Adrenal gland (tissue), 12 donors: ENCODE data around the gene KCNIP1. TPM values are rescaled to one million over a fixed set of nuclear protein-coding genes. Genes with fewer than 3 reads are reported as not detected.

Source experiments
- DNase-seq, 7 donors: peaks; one replicate each; pipeline ENCODE4 v3.0.0-alpha.2; 2019 to 2020
- H3K27ac ChIP-seq, 5 donors: fragments of 200-600 bp; sonication (generic) in 4 of 5; 1 replicate in 3 of 5; 2 replicates in 2 of 5; pipeline versions ENCODE4 v1.5.1 to v1.8.0; 2016 to 2020; ENCODE audit warnings: mild to moderate bottlenecking in 1 of 5
- H3K27me3 ChIP-seq: fragments of 200-600 bp; 2 replicates; pipeline ENCODE4 v1.8.0; 2021
- H3K36me3 ChIP-seq, 2 donors: fragments of 200-600 bp; replicated peaks in 1 of 2; 1 replicate in 1 of 2; 2 replicates in 1 of 2; pipeline versions ENCODE4 v1.5.1 to v1.8.0; 2018 to 2022
- H3K4me1 ChIP-seq, 2 donors: fragments of 200-600 bp; replicated peaks in 1 of 2; 1 replicate in 1 of 2; 2 replicates in 1 of 2; pipeline versions ENCODE4 v1.5.1 to v1.8.0; 2018 to 2021
- H3K4me3 ChIP-seq, 4 donors: fragments of 200-600 bp; sonication (generic) in 3 of 4; one replicate each; pipeline ENCODE4 v1.5.1; 2016 to 2018
- H3K9me3 ChIP-seq, 3 donors: fragments of 200-600 bp; sonication (generic) in 1 of 3; replicated peaks in 1 of 3; 1 replicate in 2 of 3; 2 replicates in 1 of 3; pipeline versions ENCODE4 v1.5.1 to v1.8.0; 2016 to 2021
- POLR2A ChIP-seq, 2 donors: fragments of 450-650 bp; IDR thresholded peaks; one replicate each; pipeline ENCODE4 v1.6.1; 2017; ENCODE audit warnings: antibody characterized with exemption in 2 of 2, mild to moderate bottlenecking in 2 of 2, moderate library complexity in 1 of 2
- WGBS, 4 donors: extraction: QIAGEN DNeasy Blood & Tissue Kit in 2 of 4; methylation state at CpG; one replicate each; pipeline versions ENCODE4 v1.1.5 to v1.1.7; 2013 to 2017; 5-methylcytosine and 5-hydroxymethylcytosine counted together
- intact Hi-C, 2 donors: fragments of 100-400 bp; cut with DNase I; formaldehyde crosslinking; loops; one replicate each; pipeline versions ENCODE4 v1.14.1 to v1.15.0; 2022 to 2023
- polyA plus RNA-seq, 3 donors: library from polyadenylated mRNA; stranded (reverse); fragments of 200-250 nt in 2 of 3; fragments of 350-450 nt in 1 of 3; fragmentation: Illumina TruSeq in 1 of 3; extraction: RNeasy Lipid Tissue Mini Kit (QIAGEN cat#74804) in 1 of 3; gene quantifications; one replicate each; pipeline ENCODE4 v1.2.3, GENCODE V29; 2013 to 2014
- total RNA-seq, 9 donors: library from RNA; depleted of rRNA in 4 of 9; stranded (reverse); fragments of >200 nt in 4 of 9; fragments of 120-200 nt in 1 of 9; fragmentation: NEBNext Ultra II Directional in 1 of 9; extraction: Animal tissue kit (Norgen Biotek cat#: 25700) in 1 of 9; gene quantifications; one replicate each; pipeline versions ENCODE4 v1.1.0 to v1.2.4, GENCODE V29; 2013 to 2023
- TF ChIP-seq, protein P1 (sequence below), 6 experiments: fragments of 450-650 bp in 4 of 6; fragments of 200-600 bp in 2 of 6; sonication (generic) in 1 of 6; IDR thresholded peaks; 1 replicate in 5 of 6; 2 replicates in 1 of 6; pipeline versions ENCODE4 v1.5.1 to v1.8.0; 2016 to 2021; ENCODE audit warnings: antibody characterized with exemption in 6 of 6, mild to moderate bottlenecking in 2 of 6, moderate library complexity in 1 of 6
- donor health status: healthy with polysubstance abuse.
- donor health status: Bipolar disorder and iron deficiency.
- donor health status: DM: yes; HTN: yes; CAD: no.
- donor health status: DM: no; HTN: no; CAD: no.
- donor health status: DM: no; HTN: no; CAD: no.
- donor health status: DM: yes; HTN: yes; CAD: no.

KCNIP1 gene
- total and polyA plus RNA-seq, 12 donors = 0.14 to 12.6 (median 1.7) TPM; not detected in 1

DNA sequence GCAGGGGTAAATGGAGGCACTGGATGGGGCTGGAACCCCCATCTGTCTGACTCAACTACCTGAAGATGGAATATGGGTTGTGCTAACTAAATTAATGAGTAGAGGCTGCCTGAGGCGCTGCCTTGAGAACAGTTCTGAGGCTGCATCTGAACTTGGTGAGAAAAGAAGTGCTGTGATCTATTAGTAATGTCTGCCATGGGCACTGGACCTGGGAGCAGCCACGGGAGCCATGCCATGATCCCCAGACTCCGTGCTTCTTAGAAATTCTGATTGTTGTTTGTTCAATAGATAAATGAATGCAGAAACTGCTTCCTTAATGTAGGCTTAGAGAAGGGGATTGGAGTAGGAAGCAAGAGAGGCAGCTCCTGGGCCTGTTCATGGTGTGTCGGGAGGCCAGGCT, 80.2 kb downstream of the KCNIP1 start:
- 56 to 69% (median 63%) methylated on average over 4 of the region's 4 CpGs for whole genome bisulfite sequencing, 4 donors
- no peaks in the 10 kb centered on the region for H3K9me3 ChIP-seq
- no peaks in the 10 kb centered on the region for H3K27me3 ChIP-seq
- peak overlapping the region in 1 of 4 donors; percentile 24 for H3K4me3 ChIP-seq
- H3K4me1 ChIP-seq = peaks cover 0 to 9% of the 10 kb centered on the region in 2 donors
- intact Hi-C loops = no loop called here
- no peaks in the 10 kb centered on the region for H3K36me3 ChIP-seq
- peak overlapping the region in 2 of 5 donors; percentile 25 to 46 for H3K27ac ChIP-seq
- no peak for DNase-seq
- no peak for TF ChIP-seq POLR2A (IDR thresholded peaks at IDR 0.05)
- TF ChIP-seq, protein P1, sequence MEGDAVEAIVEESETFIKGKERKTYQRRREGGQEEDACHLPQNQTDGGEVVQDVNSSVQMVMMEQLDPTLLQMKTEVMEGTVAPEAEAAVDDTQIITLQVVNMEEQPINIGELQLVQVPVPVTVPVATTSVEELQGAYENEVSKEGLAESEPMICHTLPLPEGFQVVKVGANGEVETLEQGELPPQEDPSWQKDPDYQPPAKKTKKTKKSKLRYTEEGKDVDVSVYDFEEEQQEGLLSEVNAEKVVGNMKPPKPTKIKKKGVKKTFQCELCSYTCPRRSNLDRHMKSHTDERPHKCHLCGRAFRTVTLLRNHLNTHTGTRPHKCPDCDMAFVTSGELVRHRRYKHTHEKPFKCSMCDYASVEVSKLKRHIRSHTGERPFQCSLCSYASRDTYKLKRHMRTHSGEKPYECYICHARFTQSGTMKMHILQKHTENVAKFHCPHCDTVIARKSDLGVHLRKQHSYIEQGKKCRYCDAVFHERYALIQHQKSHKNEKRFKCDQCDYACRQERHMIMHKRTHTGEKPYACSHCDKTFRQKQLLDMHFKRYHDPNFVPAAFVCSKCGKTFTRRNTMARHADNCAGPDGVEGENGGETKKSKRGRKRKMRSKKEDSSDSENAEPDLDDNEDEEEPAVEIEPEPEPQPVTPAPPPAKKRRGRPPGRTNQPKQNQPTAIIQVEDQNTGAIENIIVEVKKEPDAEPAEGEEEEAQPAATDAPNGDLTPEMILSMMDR (IDR thresholded peaks at IDR 0.05) = no peak

DNA sequence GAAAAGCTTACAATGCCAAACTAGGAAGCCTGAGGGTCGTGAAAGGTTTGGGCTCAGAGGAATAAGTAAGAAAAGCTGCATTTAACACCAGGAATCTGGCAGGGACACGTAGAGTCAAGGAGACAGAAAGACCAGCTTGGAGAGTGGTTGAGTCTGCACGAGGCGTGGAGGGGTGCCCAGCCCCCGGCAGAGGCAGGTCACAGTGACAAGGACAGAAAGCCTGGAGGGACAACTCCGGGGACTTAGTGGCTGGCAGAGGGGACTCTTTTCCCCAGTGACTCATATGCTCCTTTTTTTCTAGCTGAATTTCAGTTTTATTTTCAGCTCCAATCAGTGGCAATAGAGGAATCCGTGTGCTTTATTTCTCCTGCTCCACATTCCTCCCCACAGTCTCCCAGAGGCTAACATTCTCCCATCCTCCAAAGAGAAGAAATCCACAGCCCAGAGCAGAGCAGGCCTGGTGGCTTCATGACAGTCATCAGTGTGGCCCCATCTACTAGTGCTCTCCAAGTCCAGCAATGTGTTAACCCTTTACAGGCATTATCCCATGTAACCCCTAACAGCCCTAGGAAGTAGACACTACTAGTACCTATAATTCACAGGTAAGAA, 80.7 kb downstream of the KCNIP1 start:
- TF ChIP-seq, protein P1 (IDR thresholded peaks at IDR 0.05) = no peak
- no peak for TF ChIP-seq POLR2A (IDR thresholded peaks at IDR 0.05)
- Histone ChIP-seq H3K27me3 (no peaks in the 10 kb centered on the region), H3K4me3 (peak overlapping the region in 1 of 4 donors; percentile 24), H3K36me3 (no peaks in the 10 kb centered on the region), H3K4me1 (peaks cover 0 to 9% of the 10 kb centered on the region in 2 donors), H3K27ac (peak overlapping the region in 2 of 5 donors; percentile 25 to 46), H3K9me3 (no peaks in the 10 kb centered on the region)
- peak in 4 of 7 donors; percentile 36 to 50 (median 44) for DNase-seq
- WGBS, 4 donors = 21 to 34% (median 32%) methylated on average over 7 of the region's 7 CpGs
- intact Hi-C loops = no loop called here

DNA sequence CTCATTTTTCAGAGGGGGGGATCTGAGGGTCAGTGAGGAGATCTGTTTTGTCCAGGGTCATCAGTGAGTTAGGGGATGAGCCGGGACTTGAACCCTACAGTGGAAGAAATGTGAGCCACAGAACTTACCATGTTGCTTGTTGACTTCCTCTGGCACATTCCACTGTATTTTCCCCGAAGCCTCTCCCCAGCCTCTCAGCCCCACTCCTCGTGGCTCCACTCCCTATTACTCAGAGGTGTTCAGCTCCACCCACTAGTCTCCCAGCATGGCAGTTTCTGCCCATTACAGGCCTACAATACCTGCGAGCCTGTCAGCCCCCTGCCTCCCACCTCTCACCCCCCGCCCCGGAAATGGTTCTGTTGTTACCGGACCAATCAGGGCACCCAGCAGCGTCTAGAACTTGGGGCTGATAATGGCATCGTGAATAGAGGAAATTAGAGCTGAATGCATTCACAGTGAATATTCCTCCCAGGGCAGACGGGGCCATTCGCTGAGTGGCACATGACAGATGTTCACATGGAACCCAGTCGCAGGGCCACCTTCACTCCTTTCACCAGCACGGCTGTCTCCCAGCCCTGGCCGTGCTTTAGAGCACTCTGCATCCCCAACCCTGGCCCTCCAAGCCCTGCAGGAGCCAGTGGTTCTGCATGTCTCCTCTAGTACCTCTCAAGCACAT, 81.6 kb downstream of the KCNIP1 start:
- intact Hi-C loops = no loop called here
- H3K9me3 ChIP-seq = no peaks in the 10 kb centered on the region
- WGBS, 4 donors = 84 to 92% (median 86%) methylated on average over 13 to 14 of the region's 14 CpGs
- H3K27me3 ChIP-seq = no peaks in the 10 kb centered on the region
- TF ChIP-seq, protein P1 (IDR thresholded peaks at IDR 0.05) = no peak
- TF ChIP-seq POLR2A (IDR thresholded peaks at IDR 0.05) = no peak
- DNase-seq = no peak
- no peak overlapping the region for H3K4me3 ChIP-seq
- peaks cover 0 to 9% of the 10 kb centered on the region in 2 donors for H3K4me1 ChIP-seq
- H3K27ac ChIP-seq = no peak overlapping the region
- H3K36me3 ChIP-seq = no peaks in the 10 kb centered on the region

DNA sequence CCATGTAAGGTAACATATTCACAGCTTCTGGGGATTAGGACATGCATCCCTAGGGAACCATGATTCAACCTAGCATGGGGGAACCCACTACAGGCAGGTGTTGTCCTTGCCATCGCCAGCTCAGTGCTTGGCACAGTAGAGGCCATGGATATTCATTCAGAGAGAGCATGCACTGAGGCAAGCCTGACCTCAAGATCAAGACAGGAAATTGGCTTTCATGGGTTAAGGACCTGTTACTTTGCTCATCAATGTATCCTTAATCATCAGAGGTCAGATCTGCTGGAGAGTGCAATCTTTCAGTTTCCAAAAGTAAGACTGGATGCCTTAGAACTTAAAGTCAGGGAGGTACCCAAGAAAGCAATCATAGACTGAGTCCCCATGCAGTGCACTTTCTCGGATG, 84.0 kb downstream of the KCNIP1 start:
- no peak for TF ChIP-seq POLR2A (IDR thresholded peaks at IDR 0.05)
- TF ChIP-seq, protein P1 (IDR thresholded peaks at IDR 0.05) = no peak
- intact Hi-C loops = no loop called here
- H3K4me3 ChIP-seq = no peak overlapping the region
- DNase-seq = no peak
- no peak overlapping the region for H3K27ac ChIP-seq
- H3K4me1 ChIP-seq = peaks cover 0 to 9% of the 10 kb centered on the region in 2 donors
- no peaks in the 10 kb centered on the region for H3K9me3 ChIP-seq
- WGBS, 4 donors = 42 to 46% (median 44%) methylated on average over 2 of the region's 2 CpGs
- no peaks in the 10 kb centered on the region for H3K36me3 ChIP-seq
- no peaks in the 10 kb centered on the region for H3K27me3 ChIP-seq
